GM12872 (cell line): ENCODE measurements around the gene GPALPP1.

Source experiments
- TF ChIP-seq, protein P1 (sequence below): IDR thresholded peaks from 3 replicates; pipeline ENCODE4 v1.5.1; 2011; ENCODE audit warnings: low read depth, mild to moderate bottlenecking, low read length, moderate library complexity; ENCODE audit not compliant: insufficient read depth

The GPALPP1 gene, protein sequence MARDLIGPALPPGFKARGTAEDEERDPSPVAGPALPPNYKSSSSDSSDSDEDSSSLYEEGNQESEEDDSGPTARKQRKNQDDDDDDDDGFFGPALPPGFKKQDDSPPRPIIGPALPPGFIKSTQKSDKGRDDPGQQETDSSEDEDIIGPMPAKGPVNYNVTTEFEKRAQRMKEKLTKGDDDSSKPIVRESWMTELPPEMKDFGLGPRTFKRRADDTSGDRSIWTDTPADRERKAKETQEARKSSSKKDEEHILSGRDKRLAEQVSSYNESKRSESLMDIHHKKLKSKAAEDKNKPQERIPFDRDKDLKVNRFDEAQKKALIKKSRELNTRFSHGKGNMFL

DNA sequence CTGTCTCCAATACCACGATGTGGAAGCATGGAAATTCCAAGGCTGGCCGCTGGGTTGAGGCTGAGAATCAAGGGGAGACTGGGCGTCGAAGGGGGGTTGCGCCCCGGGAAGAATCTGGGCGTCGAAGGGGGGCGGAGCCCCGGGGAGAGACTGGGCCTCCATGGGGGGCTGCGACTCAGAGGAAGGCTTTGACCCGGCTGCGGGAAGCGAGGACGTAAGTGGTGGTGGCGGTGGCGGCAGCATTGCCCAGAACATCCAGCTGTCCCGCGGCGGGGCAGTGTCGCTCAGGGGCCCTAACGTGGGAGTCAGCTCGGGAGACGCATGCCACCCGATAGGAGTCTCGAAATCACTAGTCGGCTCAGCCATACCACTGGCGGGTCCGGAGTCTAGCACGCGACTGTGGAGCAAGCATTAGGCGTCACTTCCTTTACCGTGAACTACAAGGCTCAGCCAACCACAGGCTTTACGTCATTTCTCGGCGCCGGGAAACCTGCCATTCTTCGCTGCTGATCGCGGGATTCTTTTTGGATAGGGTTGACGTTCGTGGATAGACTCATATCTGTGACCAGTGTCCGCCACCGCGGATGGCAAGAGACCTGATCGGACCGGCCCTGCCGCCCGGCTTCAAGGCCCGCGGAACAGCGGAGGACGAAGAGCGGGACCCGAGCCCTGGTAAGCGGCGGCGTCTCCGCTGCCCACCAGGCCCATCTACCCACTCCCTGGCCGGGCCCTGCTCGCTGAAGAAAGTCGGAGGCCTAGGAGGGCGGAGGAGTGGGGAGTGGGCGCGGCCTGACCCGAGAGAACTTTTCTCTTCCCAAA lies at the start of gene GPALPP1, which contains the start of gene NUFIP1:
Gene GPALPP1 (plus strand): TSS at position 468 of the 819 bp plus-strand sequence. CDS start 117 bp downstream, at position 585.
Gene NUFIP1 (minus strand): TSS at position 401 of the 819 bp plus-strand sequence. CDS start 35 bp downstream, at position 366.
- TF ChIP-seq, protein P1, sequence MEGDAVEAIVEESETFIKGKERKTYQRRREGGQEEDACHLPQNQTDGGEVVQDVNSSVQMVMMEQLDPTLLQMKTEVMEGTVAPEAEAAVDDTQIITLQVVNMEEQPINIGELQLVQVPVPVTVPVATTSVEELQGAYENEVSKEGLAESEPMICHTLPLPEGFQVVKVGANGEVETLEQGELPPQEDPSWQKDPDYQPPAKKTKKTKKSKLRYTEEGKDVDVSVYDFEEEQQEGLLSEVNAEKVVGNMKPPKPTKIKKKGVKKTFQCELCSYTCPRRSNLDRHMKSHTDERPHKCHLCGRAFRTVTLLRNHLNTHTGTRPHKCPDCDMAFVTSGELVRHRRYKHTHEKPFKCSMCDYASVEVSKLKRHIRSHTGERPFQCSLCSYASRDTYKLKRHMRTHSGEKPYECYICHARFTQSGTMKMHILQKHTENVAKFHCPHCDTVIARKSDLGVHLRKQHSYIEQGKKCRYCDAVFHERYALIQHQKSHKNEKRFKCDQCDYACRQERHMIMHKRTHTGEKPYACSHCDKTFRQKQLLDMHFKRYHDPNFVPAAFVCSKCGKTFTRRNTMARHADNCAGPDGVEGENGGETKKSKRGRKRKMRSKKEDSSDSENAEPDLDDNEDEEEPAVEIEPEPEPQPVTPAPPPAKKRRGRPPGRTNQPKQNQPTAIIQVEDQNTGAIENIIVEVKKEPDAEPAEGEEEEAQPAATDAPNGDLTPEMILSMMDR, result no peak

DNA sequence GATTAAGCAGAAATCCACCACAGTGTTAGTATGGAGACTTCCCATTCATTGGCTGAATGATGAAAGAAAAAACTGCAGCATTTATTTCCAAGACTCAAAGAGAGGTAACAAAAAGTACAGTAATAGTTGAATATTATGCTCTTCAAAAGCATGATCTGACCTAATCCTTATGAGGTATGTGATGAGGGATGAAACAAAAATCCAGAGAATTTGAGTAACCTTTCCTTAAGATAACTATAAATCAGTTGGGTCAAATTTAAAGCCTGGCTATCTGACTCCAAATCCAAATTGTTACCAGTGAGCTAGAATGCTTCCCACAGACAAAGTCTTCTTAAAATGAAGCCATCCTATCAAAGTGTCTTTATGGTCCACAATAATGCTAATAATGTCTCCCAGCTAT lies 38.2 kb upstream of the GPALPP1 start:
- TF ChIP-seq, protein P1, result no peak

DNA sequence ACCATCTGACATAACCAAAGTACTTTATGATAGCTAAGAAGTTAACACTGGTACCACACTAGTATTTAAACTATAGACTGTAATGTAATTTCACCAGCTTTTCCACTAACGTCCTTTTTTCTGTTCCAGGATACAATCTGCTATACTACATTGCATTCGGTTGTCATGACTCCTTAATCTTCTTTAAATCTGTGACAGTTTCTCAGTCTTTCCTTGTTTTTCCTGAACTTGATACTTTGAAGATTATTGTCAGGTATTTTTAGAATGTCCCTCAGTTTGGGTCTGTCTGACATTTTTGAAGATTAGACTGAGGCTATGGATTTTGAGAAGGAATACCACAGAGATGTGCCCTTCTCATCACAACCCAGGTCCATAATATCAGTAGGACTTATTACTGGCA lies 36.7 kb upstream of the GPALPP1 start:
- TF ChIP-seq, protein P1, result no peak

DNA sequence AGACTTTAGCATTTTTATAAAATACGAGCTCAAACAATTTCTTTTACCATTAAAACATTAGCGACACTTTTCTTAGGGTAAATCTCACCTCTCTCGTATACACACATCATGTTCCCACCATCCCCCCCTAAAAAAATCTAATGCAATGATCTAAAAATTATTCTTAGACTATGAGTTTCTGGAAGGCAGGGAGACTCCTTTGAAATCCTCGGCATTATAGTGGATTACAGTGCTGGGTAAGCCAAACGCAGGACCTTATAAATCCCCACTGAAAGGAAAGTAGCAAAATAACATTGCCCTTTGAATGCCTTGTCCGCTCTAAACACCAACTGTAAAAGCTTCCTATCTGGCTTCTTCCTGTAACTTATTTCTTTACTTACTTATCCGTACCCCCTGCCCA lies 35.1 kb upstream of the GPALPP1 start:
- TF ChIP-seq, protein P1, result no peak

DNA sequence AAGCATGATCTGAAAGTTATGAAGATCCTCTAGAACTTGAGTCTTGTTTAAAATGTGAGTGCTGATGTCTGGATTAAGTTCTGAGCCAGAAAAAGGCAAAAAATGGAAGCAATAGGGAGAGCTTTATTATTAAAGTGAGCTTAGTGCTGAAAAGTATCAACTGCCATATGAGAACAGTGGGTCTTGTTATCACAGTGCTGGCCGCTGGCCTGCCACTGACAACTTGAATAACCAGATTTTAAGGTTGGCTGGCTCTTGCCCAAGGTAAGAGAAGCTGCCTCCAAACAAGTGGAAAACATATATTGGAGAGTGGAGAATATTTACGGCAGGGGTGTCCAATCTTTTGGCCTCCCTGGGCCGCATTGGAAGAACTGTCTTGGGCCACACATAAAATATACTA lies 33.9 kb upstream of the GPALPP1 start:
- TF ChIP-seq, protein P1, result no peak

DNA sequence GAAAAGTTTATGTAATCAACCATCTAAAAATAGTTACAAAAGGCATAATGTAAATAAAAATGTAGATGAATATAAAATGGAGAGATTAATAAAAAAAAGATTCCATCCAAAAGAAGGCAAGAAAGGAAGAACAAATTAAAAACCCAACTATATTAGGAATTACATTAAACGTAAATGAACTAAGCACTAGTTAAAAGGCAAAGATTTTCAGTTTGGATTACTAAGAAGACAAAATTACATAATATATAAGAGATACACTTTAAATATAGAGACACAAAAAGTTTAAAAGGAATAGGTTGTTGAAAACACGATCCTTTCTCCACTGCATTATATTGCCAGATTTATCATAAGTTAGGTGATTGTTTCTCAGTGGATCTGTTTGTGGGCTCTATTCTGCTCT lies 27.3 kb upstream of the GPALPP1 start:
- TF ChIP-seq, protein P1, result no peak

DNA sequence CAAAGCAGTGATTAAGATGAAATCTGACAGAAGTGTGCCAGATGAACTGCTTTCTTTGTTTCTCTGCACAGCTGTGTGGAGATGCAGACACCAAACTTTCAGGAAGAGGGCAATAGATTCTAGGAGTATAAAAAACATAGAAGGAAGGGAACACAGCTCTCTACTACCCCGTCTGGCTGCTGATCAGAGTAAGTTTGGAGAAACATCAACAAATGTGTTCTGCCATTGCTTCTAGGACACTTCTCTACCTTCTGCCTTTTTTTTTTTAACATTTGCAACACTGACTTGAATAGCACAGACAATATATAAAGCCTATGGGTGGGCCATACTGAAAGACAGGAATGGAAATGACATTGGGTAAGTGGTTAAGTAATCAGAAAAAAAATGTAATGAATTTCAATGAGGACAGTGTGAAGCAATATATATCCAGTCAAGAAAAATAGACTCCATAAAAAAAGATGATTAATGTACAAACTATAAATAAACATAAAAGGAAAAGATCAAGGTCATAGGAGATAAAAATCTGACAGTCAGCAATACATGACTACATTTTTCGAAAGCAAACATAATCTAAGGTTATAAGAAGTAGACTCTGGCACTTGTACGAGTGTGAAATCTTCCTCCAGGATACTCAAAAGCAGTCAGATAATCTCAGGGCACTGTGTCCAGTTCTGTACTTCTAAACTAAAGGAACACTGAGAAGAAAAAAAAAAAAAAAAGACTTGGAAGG lies 21.5 kb upstream of the GPALPP1 start:
- TF ChIP-seq, protein P1, result no peak
